Body of pancreas (tissue), 4 donors: ENCODE results near the gene JPH3.

Experiments
- POLR2A ChIP-seq, 3 donors: fragments of 450-650 bp; IDR thresholded peaks; one replicate each; pipeline ENCODE4 v1.6.1; 2016; ENCODE audit warnings: antibody characterized with exemption in 3 of 3, mild to moderate bottlenecking in 2 of 3
- TF ChIP-seq, protein P1 (sequence below), 7 experiments: fragments of 450-650 bp in 4 of 7; fragments of 200-600 bp in 3 of 7; sonication (generic) in 3 of 7; IDR thresholded peaks; one replicate each; pipeline ENCODE4 v1.5.1; 2016 to 2019; ENCODE audit warnings: antibody characterized with exemption in 7 of 7

DNA sequence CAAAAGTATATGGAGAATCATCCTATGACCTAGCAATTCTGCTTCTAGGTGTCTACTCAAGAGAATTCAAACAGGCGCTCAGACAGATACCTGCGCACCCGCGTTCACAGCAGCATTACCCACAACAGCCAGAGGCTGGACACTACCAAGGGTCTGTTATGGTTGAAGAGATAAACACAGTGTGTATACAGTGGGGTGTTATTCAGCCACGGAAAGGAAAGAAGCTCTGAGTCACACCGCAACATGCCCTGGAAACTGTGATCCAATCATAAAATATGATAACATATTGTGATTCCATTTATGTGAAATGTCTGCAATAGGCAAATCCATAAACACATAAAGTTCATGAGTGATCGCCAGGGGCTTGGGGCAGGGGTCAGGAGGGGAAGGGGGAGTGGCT lies 18.0 kb upstream of the JPH3 start:
- TF ChIP-seq, protein P1, sequence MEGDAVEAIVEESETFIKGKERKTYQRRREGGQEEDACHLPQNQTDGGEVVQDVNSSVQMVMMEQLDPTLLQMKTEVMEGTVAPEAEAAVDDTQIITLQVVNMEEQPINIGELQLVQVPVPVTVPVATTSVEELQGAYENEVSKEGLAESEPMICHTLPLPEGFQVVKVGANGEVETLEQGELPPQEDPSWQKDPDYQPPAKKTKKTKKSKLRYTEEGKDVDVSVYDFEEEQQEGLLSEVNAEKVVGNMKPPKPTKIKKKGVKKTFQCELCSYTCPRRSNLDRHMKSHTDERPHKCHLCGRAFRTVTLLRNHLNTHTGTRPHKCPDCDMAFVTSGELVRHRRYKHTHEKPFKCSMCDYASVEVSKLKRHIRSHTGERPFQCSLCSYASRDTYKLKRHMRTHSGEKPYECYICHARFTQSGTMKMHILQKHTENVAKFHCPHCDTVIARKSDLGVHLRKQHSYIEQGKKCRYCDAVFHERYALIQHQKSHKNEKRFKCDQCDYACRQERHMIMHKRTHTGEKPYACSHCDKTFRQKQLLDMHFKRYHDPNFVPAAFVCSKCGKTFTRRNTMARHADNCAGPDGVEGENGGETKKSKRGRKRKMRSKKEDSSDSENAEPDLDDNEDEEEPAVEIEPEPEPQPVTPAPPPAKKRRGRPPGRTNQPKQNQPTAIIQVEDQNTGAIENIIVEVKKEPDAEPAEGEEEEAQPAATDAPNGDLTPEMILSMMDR (IDR thresholded peaks at IDR 0.05): no peak
- no peak for TF ChIP-seq POLR2A (IDR thresholded peaks at IDR 0.05)
